H9 (cell line): ENCODE data around the gene ARHGDIA. TPM values are rescaled to one million over a fixed set of nuclear protein-coding genes. Genes with fewer than 3 reads are reported as not detected.

Source experiments
- DNase-seq: peaks from one replicate; pipeline ENCODE4 v3.0.0-alpha.2; 2017
- H2AFZ ChIP-seq: one replicate; pipeline ENCODE4 v1.6.1; 2013; ENCODE audit warnings: mild to moderate bottlenecking, low read length, control low read depth, moderate library complexity
- H2AK5ac ChIP-seq: 2 replicates; pipeline ENCODE4 v1.6.1; 2013; ENCODE audit warnings: low read length, control low read depth, mixed read lengths; ENCODE audit not compliant: insufficient read length
- H2BK120ac ChIP-seq: one replicate; pipeline ENCODE4 v1.6.1; 2013; ENCODE audit warnings: low read depth, mild to moderate bottlenecking, low read length, control low read depth, inconsistent platforms; ENCODE audit not compliant: poor library complexity, severe bottlenecking
- H2BK12ac ChIP-seq: 2 replicates; pipeline ENCODE4 v1.6.1; 2013; ENCODE audit warnings: low read length, control low read depth, mixed read lengths, low read depth; ENCODE audit not compliant: insufficient read length
- H2BK15ac ChIP-seq: 2 replicates; pipeline ENCODE4 v1.6.1; 2013; ENCODE audit warnings: low read depth, low read length, control low read depth
- H2BK20ac ChIP-seq: one replicate; pipeline ENCODE4 v1.6.1; 2013; ENCODE audit warnings: low read depth, mild to moderate bottlenecking, low read length, control low read depth, inconsistent platforms; ENCODE audit not compliant: poor library complexity, severe bottlenecking
- H2BK5ac ChIP-seq: 2 replicates; pipeline ENCODE4 v1.6.1; 2013; ENCODE audit warnings: low read length, control low read depth, mixed read lengths; ENCODE audit not compliant: insufficient read length
- H3K14ac ChIP-seq: 2 replicates; pipeline ENCODE4 v1.6.1; 2013; ENCODE audit warnings: low read length, control low read depth; ENCODE audit not compliant: insufficient read depth
- H3K18ac ChIP-seq: 2 replicates; pipeline ENCODE4 v1.6.1; 2013; ENCODE audit warnings: low read depth, mild to moderate bottlenecking, mixed read lengths, low read length, control low read depth; ENCODE audit not compliant: insufficient read length
- H3K23ac ChIP-seq: 2 replicates; pipeline ENCODE4 v1.6.1; 2013; ENCODE audit warnings: low read length, control low read depth, mixed read lengths, low read depth; ENCODE audit not compliant: insufficient read length
- H3K23me2 ChIP-seq: 2 replicates; pipeline ENCODE4 v1.6.1; 2013; ENCODE audit warnings: low read depth, mild to moderate bottlenecking, mixed read lengths, low read length, control low read depth; ENCODE audit not compliant: insufficient read length, poor library complexity, severe bottlenecking
- H3K27ac ChIP-seq: 2 replicates; pipeline ENCODE4 v1.5.1; 2013; ENCODE audit warnings: low read length, control low read depth, mixed read lengths, low read depth; ENCODE audit not compliant: insufficient read length
- H3K27me3 ChIP-seq: 2 replicates; pipeline ENCODE4 v1.6.1; 2013; ENCODE audit warnings: low read length, control low read depth, inconsistent platforms; ENCODE audit not compliant: insufficient read depth
- H3K4ac ChIP-seq: 2 replicates; pipeline ENCODE4 v1.6.1; 2013; ENCODE audit warnings: low read depth, mild to moderate bottlenecking, control low read depth, inconsistent platforms, low read length, moderate library complexity
- H3K4me1 ChIP-seq: 2 replicates; pipeline ENCODE4 v1.6.1; 2013; ENCODE audit warnings: low read length, control low read depth, inconsistent platforms; ENCODE audit not compliant: insufficient read depth
- H3K4me2 ChIP-seq: 2 replicates; pipeline ENCODE4 v1.6.1; 2013; ENCODE audit warnings: low read length, control low read depth, mixed read lengths; ENCODE audit not compliant: insufficient read length, insufficient read depth
- H3K56ac ChIP-seq: 2 replicates; pipeline ENCODE4 v1.6.1; 2013; ENCODE audit warnings: low read depth, mild to moderate bottlenecking, mixed read lengths, low read length, control low read depth; ENCODE audit not compliant: insufficient read length
- H3K79me1 ChIP-seq: 2 replicates; pipeline ENCODE4 v1.6.1; 2013; ENCODE audit warnings: low read depth, mild to moderate bottlenecking, moderate library complexity, low read length, control low read depth, inconsistent platforms; ENCODE audit not compliant: insufficient read depth, poor library complexity, severe bottlenecking
- H3K79me2 ChIP-seq: 2 replicates; pipeline ENCODE4 v1.6.1; 2013; ENCODE audit warnings: low read length, control low read depth, inconsistent platforms; ENCODE audit not compliant: insufficient read depth
- H3K9ac ChIP-seq: 2 replicates; pipeline ENCODE4 v1.6.1; 2013; ENCODE audit warnings: low read length, control low read depth, mixed read lengths; ENCODE audit not compliant: insufficient read length; ENCODE audit errors: extremely low read depth
- H3K9me3 ChIP-seq: one replicate; pipeline ENCODE4 v1.6.1; 2013; ENCODE audit warnings: low read depth, low read length, inconsistent platforms; ENCODE audit not compliant: control insufficient read depth
- H3T11ph ChIP-seq: one replicate; pipeline ENCODE4 v1.6.1; 2013; ENCODE audit warnings: mild to moderate bottlenecking, low read length, control low read depth, inconsistent platforms
- H4K20me1 ChIP-seq: one replicate; pipeline ENCODE4 v1.6.1; 2013; ENCODE audit not compliant: control insufficient read depth, insufficient read length, insufficient read depth
- H4K5ac ChIP-seq: 2 replicates; pipeline ENCODE4 v1.6.1; 2013; ENCODE audit warnings: low read depth, mild to moderate bottlenecking, mixed read lengths, low read length, control low read depth; ENCODE audit not compliant: insufficient read length
- H4K8ac ChIP-seq: replicated peaks from 2 replicates; pipeline ENCODE4 v1.6.1; 2013; ENCODE audit warnings: low read length, control low read depth, mixed read lengths, low read depth; ENCODE audit not compliant: insufficient read length
- H4K91ac ChIP-seq: 2 replicates; pipeline ENCODE4 v1.6.1; 2013; ENCODE audit warnings: low read depth, mild to moderate bottlenecking, moderate library complexity, mixed read lengths, low read length, control low read depth; ENCODE audit not compliant: insufficient read length
- H3K27ac Mint-ChIP-seq, 3 experiments: 2 replicates in 2 of 3; 3 replicates in 1 of 3; pipeline ENCODE4 v1.8.0; 2020 to 2021; ENCODE audit warnings: mixed read lengths in 3 of 3, mild to moderate bottlenecking in 1 of 3, moderate library complexity in 1 of 3
- H3K27me3 Mint-ChIP-seq: 2 replicates; pipeline ENCODE4 v1.8.0; 2021; ENCODE audit warnings: low read depth, mild to moderate bottlenecking, moderate library complexity, mixed read lengths
- H3K36me3 Mint-ChIP-seq, 3 experiments: 2 replicates in 2 of 3; 3 replicates in 1 of 3; pipeline ENCODE4 v1.8.0; 2020 to 2021; ENCODE audit warnings: low read depth in 3 of 3, mixed read lengths in 3 of 3; ENCODE audit not compliant: insufficient read depth in 1 of 3
- H3K4me1 Mint-ChIP-seq, 2 experiments: 2 replicates each; pipeline ENCODE4 v1.8.0; 2020; ENCODE audit warnings: mixed read lengths in 2 of 2
- H3K4me3 Mint-ChIP-seq, 2 experiments: 2 replicates in 1 of 2; 3 replicates in 1 of 2; pipeline ENCODE4 v1.8.0; 2020 to 2021; ENCODE audit warnings: mild to moderate bottlenecking in 2 of 2, mixed read lengths in 2 of 2, moderate library complexity in 1 of 2
- H3K9me3 Mint-ChIP-seq, 2 experiments: 2 replicates in 1 of 2; 3 replicates in 1 of 2; pipeline ENCODE4 v1.8.0; 2020; ENCODE audit warnings: mild to moderate bottlenecking in 2 of 2, mixed read lengths in 2 of 2, moderate library complexity in 1 of 2
- WGBS: extraction: QIAGEN DNeasy Blood & Tissue Kit; methylation state at CpG from one replicate; pipeline ENCODE4 v1.1.7; 2013; ENCODE audit warnings: missing lambda C conversion rate, low lambda C conversion rate, mixed read lengths; ENCODE audit not compliant: insufficient read length; ENCODE audit errors: extremely low coverage; 5-methylcytosine and 5-hydroxymethylcytosine counted together
- total RNA-seq: library from RNA; stranded (reverse); gene quantifications from 2 replicates; pipeline ENCODE4 v1.2.1, GENCODE V29; 2021
- TF ChIP-seq, protein P1 (sequence below): fragments of 200-600 bp; sonication (generic); conservative IDR thresholded peaks from 3 replicates; pipeline ENCODE4 v1.8.0; 2021; ENCODE audit warnings: antibody characterized with exemption, mild to moderate bottlenecking

The ARHGDIA gene
- total RNA-seq, 1 experiment from 2014 or later: 247 TPM

DNA sequence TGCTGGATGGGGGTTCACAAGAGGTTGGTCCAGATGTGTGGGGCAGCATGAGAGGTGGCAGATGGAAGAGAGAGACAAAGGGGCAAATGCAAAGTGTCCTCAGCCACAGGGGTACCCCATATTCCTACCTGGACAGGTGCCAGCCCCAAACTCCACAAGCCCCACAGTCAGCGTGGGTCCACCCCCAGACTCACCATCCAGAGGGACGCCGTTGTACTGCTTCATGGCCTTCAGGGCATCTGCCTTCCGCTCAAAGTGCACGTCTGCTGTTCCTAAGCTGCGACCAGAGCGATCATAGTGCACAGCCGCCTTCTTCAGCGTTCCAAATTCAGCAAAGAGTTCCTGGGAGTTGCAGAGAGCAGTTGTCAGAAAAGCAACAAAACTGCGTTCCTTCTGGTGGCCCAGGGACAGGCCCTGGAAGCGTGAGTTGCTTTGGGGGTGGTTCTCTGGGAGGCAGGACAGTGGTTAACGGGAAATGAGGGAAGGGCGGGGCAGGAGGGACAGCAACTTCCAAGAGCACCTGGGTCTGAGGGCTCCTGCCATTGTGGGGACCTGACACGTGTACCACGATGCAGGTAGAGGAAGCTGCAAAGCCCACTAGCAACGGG is 18.0 kb upstream of the ARHGDIA start:
- H2BK120ac ChIP-seq: no peak overlapping the region
- H3K18ac ChIP-seq: no peak overlapping the region
- no peak overlapping the region for H3K4me2 ChIP-seq
- no peak overlapping the region for H4K91ac ChIP-seq
- H3T11ph ChIP-seq: no peak overlapping the region
- H3K9ac ChIP-seq: no peak overlapping the region
- H3K23me2 ChIP-seq: peaks cover 7% of the 10 kb centered on the region
- no peak overlapping the region for H3K23ac ChIP-seq
- no peaks in the 10 kb centered on the region for H3K9me3 Mint-ChIP-seq
- no peak for DNase-seq
- H4K5ac ChIP-seq: no peak overlapping the region
- H3K27ac ChIP-seq: no peak overlapping the region
- no peak overlapping the region for H4K8ac ChIP-seq
- H3K27me3 Mint-ChIP-seq: 0 out of 2 replicates have a peak, but pooled peaks cover 1% of the 10 kb centered on the region
- TF ChIP-seq, protein P1, sequence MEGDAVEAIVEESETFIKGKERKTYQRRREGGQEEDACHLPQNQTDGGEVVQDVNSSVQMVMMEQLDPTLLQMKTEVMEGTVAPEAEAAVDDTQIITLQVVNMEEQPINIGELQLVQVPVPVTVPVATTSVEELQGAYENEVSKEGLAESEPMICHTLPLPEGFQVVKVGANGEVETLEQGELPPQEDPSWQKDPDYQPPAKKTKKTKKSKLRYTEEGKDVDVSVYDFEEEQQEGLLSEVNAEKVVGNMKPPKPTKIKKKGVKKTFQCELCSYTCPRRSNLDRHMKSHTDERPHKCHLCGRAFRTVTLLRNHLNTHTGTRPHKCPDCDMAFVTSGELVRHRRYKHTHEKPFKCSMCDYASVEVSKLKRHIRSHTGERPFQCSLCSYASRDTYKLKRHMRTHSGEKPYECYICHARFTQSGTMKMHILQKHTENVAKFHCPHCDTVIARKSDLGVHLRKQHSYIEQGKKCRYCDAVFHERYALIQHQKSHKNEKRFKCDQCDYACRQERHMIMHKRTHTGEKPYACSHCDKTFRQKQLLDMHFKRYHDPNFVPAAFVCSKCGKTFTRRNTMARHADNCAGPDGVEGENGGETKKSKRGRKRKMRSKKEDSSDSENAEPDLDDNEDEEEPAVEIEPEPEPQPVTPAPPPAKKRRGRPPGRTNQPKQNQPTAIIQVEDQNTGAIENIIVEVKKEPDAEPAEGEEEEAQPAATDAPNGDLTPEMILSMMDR: no peak
- WGBS: no CpG with 5 or more reads among the region's 16 CpGs
- H2AFZ ChIP-seq: no peak overlapping the region
- no peaks in the 10 kb centered on the region for H3K4me1 ChIP-seq
- H4K20me1 ChIP-seq: no peaks in the 10 kb centered on the region
- no peak overlapping the region for H2BK5ac ChIP-seq
- H3K4ac ChIP-seq: no peak overlapping the region
- no peak overlapping the region for H3K14ac ChIP-seq
- H3K79me2 ChIP-seq: peaks cover 17% of the 10 kb centered on the region; the same call in 1 of the 2 replicates
- peak overlapping the region; percentile 9 for H3K56ac ChIP-seq
- H2AK5ac ChIP-seq: no peak overlapping the region
- peak overlapping the region; percentile 89 to 92 for H3K4me3 Mint-ChIP-seq
- no peak overlapping the region for H2BK12ac ChIP-seq
- H3K4me1 Mint-ChIP-seq: peaks cover 3 to 16% of the 10 kb centered on the region in 2 experiments; a peak in 3 of 4 replicates
- H2BK20ac ChIP-seq: no peak overlapping the region
- H3K36me3 Mint-ChIP-seq: peaks cover 47 to 71% (median 60%) of the 10 kb centered on the region in 3 experiments
- peak overlapping the region in 2 of 3 experiments; percentile 45 to 90; a peak in 3 of 7 replicates for H3K27ac Mint-ChIP-seq
- H3K9me3 ChIP-seq: no peaks in the 10 kb centered on the region
- H3K27me3 ChIP-seq: no peaks in the 10 kb centered on the region
- H2BK15ac ChIP-seq: no peak overlapping the region
- H3K79me1 ChIP-seq: peaks cover 24% of the 10 kb centered on the region
